BLaER1 (cell line): Measurements from ENCODE around the gene C16orf95.

Source experiments
- H3K27ac ChIP-seq: shearing (Covaris generic); formaldehyde crosslinking; 2 replicates; pipeline ENCODE4 v1.8.1; 2022
- H3K27me3 ChIP-seq: shearing (Covaris generic); formaldehyde crosslinking; 2 replicates; pipeline ENCODE4 v1.8.1; 2022
- H3K36me3 ChIP-seq: shearing (Covaris generic); formaldehyde crosslinking; 2 replicates; pipeline ENCODE4 v1.8.1; 2022
- H3K4me1 ChIP-seq: shearing (Covaris generic); formaldehyde crosslinking; 2 replicates; pipeline ENCODE4 v1.8.1; 2022
- H3K4me2 ChIP-seq: shearing (Covaris generic); formaldehyde crosslinking; 2 replicates; pipeline ENCODE4 v1.8.1; 2022
- H3K4me3 ChIP-seq: shearing (Covaris generic); formaldehyde crosslinking; 2 replicates; pipeline ENCODE4 v1.8.1; 2022
- H3K9ac ChIP-seq: shearing (Covaris generic); formaldehyde crosslinking; 2 replicates; pipeline ENCODE4 v1.8.1; 2022
- H3K9me3 ChIP-seq: shearing (Covaris generic); formaldehyde crosslinking; 2 replicates; pipeline ENCODE4 v1.8.1; 2022
- H4K20me1 ChIP-seq: shearing (Covaris generic); formaldehyde crosslinking; 2 replicates; pipeline ENCODE4 v1.8.1; 2022
- Cebpa-rat ChIP-seq: shearing (Covaris generic); IDR thresholded peaks from 2 replicates; pipeline ENCODE4 v1.8.1; 2022

C16orf95 gene

DNA sequence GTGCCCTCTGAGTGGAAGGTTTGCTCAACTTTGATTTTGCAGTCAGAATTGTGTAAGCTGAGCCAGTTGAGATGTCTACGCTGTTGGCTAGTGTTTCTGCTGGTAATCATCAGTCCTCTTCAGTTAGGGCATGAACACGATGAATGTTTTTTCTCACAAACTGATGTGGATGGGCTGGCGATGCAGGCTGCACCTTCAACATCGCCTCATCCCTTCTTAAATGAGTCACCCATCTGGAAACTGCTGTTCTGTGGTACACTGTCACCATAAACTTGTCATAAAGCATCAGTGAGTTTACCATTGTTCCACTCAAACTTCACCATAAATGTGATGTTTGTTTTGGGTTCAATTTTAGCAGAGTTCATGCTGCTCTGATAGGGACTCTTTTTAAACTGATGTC is 8.4 kb downstream of the C16orf95 start:
- Histone ChIP-seq H3K4me2 (no peak overlapping the region), H3K4me1 (peaks cover 24% of the 10 kb centered on the region), H3K36me3 (0 out of 2 replicates have a peak, but pooled peaks cover 8% of the 10 kb centered on the region), H3K27ac (no peak overlapping the region), H3K9me3 (peaks cover 11% of the 10 kb centered on the region), H3K4me3 (no peak overlapping the region), H3K9ac (no peak overlapping the region), H3K27me3 (no peaks in the 10 kb centered on the region), H4K20me1 (no peaks in the 10 kb centered on the region)
- TF ChIP-seq Cebpa-rat: no peak

DNA sequence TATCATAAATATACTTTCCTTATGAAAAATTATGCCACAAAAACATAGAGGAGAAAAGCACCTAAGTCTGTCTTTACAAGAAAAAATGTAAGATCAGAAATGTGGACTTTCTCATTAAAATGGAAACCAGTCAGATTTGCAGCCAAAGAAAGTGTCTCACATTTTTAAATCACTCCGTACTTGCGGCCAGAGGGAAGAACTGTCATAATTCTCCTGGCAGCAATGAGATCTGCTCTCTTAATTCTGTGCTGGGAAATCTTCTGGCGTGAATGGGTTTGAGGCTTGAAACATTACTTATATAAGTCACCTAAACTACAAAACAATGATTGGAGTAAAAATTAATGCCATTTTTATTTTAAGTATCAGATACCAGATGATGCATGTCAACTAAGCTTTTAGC is 10.7 kb downstream of the C16orf95 start:
- Histone ChIP-seq H3K4me3 (no peak overlapping the region), H3K9me3 (peaks cover 11% of the 10 kb centered on the region), H3K9ac (no peak overlapping the region), H4K20me1 (no peaks in the 10 kb centered on the region), H3K27ac (no peak overlapping the region), H3K4me2 (no peak overlapping the region), H3K36me3 (0 out of 2 replicates have a peak, but pooled peaks cover 8% of the 10 kb centered on the region), H3K4me1 (peaks cover 31% of the 10 kb centered on the region), H3K27me3 (no peaks in the 10 kb centered on the region)
- TF ChIP-seq Cebpa-rat: no peak

- TF ChIP-seq Cebpa-rat: no peak
- H3K4me1 ChIP-seq: peaks cover 24% of the 10 kb centered on the region
- peak overlapping the region; percentile 69; the same call in 1 of the 2 replicates for H3K4me2 ChIP-seq
- no peak overlapping the region for H3K4me3 ChIP-seq
- H3K9ac ChIP-seq: no peak overlapping the region
- peaks cover 11% of the 10 kb centered on the region for H3K9me3 ChIP-seq
- H3K27me3 ChIP-seq: no peaks in the 10 kb centered on the region
- H3K36me3 ChIP-seq: 0 out of 2 replicates have a peak, but pooled peaks cover 8% of the 10 kb centered on the region
- H4K20me1 ChIP-seq: no peaks in the 10 kb centered on the region
- H3K27ac ChIP-seq: no peak overlapping the region
Observed at GRCh38 chr16:87305505-87306391, 11.4 kb downstream of the C16orf95 start.

DNA sequence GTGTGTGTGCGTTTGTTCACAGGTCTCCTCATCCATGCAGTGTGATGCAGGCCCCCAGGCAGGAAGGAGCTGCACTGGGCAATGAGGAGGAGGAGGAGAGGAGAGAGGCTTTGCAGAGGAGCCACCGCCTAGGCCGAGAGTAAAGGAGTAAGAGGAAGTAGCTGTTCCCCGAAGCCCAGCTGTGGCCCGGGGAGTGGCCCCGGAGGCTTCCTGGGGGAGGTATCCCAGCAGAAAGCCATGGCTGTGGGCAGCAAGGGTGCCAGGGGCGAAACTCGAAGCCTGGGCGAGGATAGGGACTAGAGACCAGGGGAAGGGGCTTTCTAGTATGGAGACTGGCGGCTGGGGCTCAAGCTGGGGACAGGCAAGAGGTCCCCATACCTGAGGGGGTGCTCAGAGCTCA is 12.2 kb downstream of the C16orf95 start:
- Histone ChIP-seq H3K27me3 (no peaks in the 10 kb centered on the region), H3K4me3 (no peak overlapping the region), H3K9me3 (peaks cover 11% of the 10 kb centered on the region), H3K4me1 (peaks cover 30% of the 10 kb centered on the region), H3K4me2 (peak overlapping the region; percentile 69), H3K36me3 (0 out of 2 replicates have a peak, but pooled peaks cover 8% of the 10 kb centered on the region), H4K20me1 (no peaks in the 10 kb centered on the region), H3K9ac (no peak overlapping the region), H3K27ac (no peak overlapping the region)
- TF ChIP-seq Cebpa-rat: no peak

- H4K20me1 ChIP-seq: no peaks in the 10 kb centered on the region
- no peak for TF ChIP-seq Cebpa-rat
- H3K4me1 ChIP-seq: peaks cover 34% of the 10 kb centered on the region
- H3K36me3 ChIP-seq: 0 out of 2 replicates have a peak, but pooled peaks cover 8% of the 10 kb centered on the region
- H3K27ac ChIP-seq: peak overlapping the region; percentile 60
- peaks cover 11% of the 10 kb centered on the region for H3K9me3 ChIP-seq
- H3K9ac ChIP-seq: no peak overlapping the region
- peak overlapping the region; percentile 69 for H3K4me2 ChIP-seq
- no peaks in the 10 kb centered on the region for H3K27me3 ChIP-seq
- no peak overlapping the region for H3K4me3 ChIP-seq
Observed at GRCh38 chr16:87303962-87304521, 13.2 kb downstream of the C16orf95 start.

GRCh38 chr16:87303431-87303930 is 13.7 kb downstream of the C16orf95 start:
- H3K27me3 ChIP-seq: no peaks in the 10 kb centered on the region
- no peak overlapping the region for H3K4me3 ChIP-seq
- peak overlapping the region; percentile 16; the same call in 1 of the 2 replicates for H3K9ac ChIP-seq
- peak overlapping the region; percentile 60 for H3K27ac ChIP-seq
- no peak for TF ChIP-seq Cebpa-rat
- peaks cover 34% of the 10 kb centered on the region for H3K4me1 ChIP-seq
- peaks cover 8% of the 10 kb centered on the region for H3K9me3 ChIP-seq
- H3K36me3 ChIP-seq: 0 out of 2 replicates have a peak, but pooled peaks cover 6% of the 10 kb centered on the region
- H3K4me2 ChIP-seq: peak overlapping the region; percentile 69
- H4K20me1 ChIP-seq: no peaks in the 10 kb centered on the region

DNA sequence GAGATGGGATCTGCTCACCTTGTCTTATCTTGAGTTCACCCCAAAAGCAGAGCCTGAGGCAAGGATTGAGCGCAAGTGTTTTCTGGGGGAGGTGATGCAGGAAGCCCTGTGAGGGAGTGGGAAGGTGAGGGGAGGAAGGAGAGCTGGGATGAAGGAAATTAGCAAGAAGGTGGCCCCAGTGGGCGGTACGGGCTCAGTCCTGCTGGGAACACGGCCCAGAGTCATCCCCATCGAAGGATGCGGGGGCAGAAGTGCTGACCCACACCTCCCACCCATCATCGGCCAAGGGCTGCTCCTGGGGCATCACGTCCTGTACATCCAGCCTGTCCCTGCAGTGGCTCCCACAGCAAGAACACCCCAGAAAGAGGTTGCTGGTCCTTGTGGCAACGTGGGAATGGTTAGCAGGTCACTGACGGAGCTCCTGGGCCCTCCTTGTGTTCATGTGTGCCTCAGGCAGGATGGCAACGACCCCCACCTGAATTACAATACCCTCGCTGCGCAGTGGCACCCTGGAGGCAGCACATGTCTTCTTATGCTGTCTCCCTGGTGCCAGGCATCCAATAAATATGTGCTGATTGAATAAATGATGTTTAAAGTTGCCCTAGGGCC is 18.2 kb downstream of the C16orf95 start:
- no peaks in the 10 kb centered on the region for H4K20me1 ChIP-seq
- H3K9ac ChIP-seq: no peak overlapping the region
- H3K4me2 ChIP-seq: no peak overlapping the region
- no peaks in the 10 kb centered on the region for H3K36me3 ChIP-seq
- H3K27me3 ChIP-seq: no peaks in the 10 kb centered on the region
- H3K4me1 ChIP-seq: peaks cover 48% of the 10 kb centered on the region
- H3K9me3 ChIP-seq: no peaks in the 10 kb centered on the region
- H3K4me3 ChIP-seq: no peak overlapping the region
- no peak overlapping the region for H3K27ac ChIP-seq
- TF ChIP-seq Cebpa-rat: no peak

DNA sequence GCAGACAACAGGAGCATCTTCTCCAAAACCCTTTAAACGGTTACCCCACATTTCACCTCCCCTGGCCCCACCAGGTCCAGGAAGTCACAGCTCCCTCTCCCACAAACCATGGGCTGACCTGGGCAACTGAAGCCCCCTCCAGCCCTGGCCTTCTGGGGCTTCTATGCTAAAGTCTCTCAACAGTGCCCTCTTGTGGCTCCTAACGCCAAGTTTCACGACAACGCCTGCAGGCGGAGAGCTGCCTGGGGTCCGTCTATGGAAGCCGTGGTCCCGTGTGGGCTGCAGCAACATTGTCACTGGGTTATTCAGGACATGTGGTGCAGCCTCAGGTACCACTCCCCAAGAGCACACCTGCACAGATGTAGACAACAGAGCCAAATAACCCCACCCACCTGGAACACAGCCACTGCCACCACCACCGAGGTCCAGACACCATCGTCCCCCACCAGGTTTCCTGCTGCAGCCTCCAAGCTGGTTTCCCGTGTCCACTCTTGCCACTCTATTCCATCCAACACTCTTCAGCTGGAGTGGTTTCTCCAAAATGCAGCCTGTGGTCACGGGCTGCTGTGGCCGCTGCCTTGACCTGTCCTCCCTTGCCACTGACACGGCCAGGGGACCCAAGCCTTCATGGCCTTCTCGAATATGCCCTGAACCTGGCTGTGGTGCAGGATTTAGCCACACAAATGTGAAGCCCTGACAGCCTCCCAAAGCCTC is 19.1 kb downstream of the C16orf95 start:
- no peaks in the 10 kb centered on the region for H3K27me3 ChIP-seq
- H3K9me3 ChIP-seq: no peaks in the 10 kb centered on the region
- H3K27ac ChIP-seq: peak overlapping the region; percentile 23; the same call in 1 of the 2 replicates
- no peak overlapping the region for H3K9ac ChIP-seq
- no peak overlapping the region for H3K4me3 ChIP-seq
- TF ChIP-seq Cebpa-rat: no peak
- H3K4me1 ChIP-seq: peaks cover 44% of the 10 kb centered on the region
- H3K4me2 ChIP-seq: peak overlapping the region; percentile 50; the same call in 1 of the 2 replicates
- H3K36me3 ChIP-seq: no peaks in the 10 kb centered on the region
- H4K20me1 ChIP-seq: no peaks in the 10 kb centered on the region

GRCh38 chr16:87297407-87297806 is 19.8 kb downstream of the C16orf95 start:
- TF ChIP-seq Cebpa-rat: no peak
- H3K4me3 ChIP-seq: no peak overlapping the region
- H3K4me1 ChIP-seq: peaks cover 45% of the 10 kb centered on the region
- no peaks in the 10 kb centered on the region for H3K27me3 ChIP-seq
- peak overlapping the region; percentile 50; the same call in 1 of the 2 replicates for H3K4me2 ChIP-seq
- H3K9ac ChIP-seq: no peak overlapping the region
- H3K9me3 ChIP-seq: peaks cover 1% of the 10 kb centered on the region
- peak overlapping the region; percentile 23; the same call in 1 of the 2 replicates for H3K27ac ChIP-seq
- H3K36me3 ChIP-seq: 0 out of 2 replicates have a peak, but pooled peaks cover under 1% of the 10 kb centered on the region
- no peaks in the 10 kb centered on the region for H4K20me1 ChIP-seq
